Measurements from ENCODE around the gene GLT8D2.

The GLT8D2 gene

DNA sequence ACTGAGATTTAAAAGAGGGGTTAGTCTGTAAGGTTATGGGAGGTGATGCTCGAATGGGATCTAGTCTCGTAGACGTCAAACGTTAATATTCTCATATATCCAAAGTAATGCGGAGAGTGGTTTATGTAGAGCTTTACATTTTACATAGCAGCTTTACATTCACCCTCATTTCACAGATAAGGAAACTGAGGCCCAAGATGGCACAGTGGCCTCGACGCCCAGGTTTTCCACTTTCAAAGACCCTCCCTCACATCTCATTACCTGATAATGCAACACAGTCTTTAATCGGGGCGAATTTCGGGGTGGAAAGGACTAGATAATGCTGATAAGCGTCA is 84.8 kb downstream of the GLT8D2 start:
- H3K79me1 ChIP-seq (ENCODE audit: low read length), result peaks cover 3% of the 10 kb centered on the region
- H3K4me1 ChIP-seq (ENCODE audit: control insufficient read depth, low read depth, low read length), result no peaks in the 10 kb centered on the region
- no peaks in the 10 kb centered on the region for H3K27me3 ChIP-seq (ENCODE audit: insufficient read depth, low read length, poor library complexity)
- peaks cover 51% of the 10 kb centered on the region for H3K79me2 ChIP-seq (ENCODE audit: control insufficient read depth, insufficient read depth, low read length)
- DNase-seq, result no peak
- WGBS (ENCODE audit: extremely low coverage, insufficient coverage, low lambda C conversion rate), result no CpG with 5 or more reads among the region's 11 CpGs
- H2BK5ac ChIP-seq (ENCODE audit: low read length), result no peak overlapping the region
- peak overlapping the region; percentile 28 for H2AK5ac ChIP-seq (ENCODE audit: low read length)
- peak overlapping the region; percentile 90 for H3K18ac ChIP-seq (ENCODE audit: low read length)
- H3K23ac ChIP-seq (ENCODE audit: low read length), result no peak overlapping the region
- peak overlapping the region; percentile 0 for H4K8ac ChIP-seq (ENCODE audit: low read depth, low read length)
- H3K56ac ChIP-seq (ENCODE audit: low read length), result peak overlapping the region; percentile 96
- peak overlapping the region; percentile 33 for H3K4me2 ChIP-seq (ENCODE audit: low read length)
- no peak overlapping the region for H2BK120ac ChIP-seq (ENCODE audit: low read depth, low read length)
- peak overlapping the region; percentile 77 for H3K4me3 ChIP-seq (ENCODE audit: low read length)
- no peak overlapping the region for H3K27ac ChIP-seq (ENCODE audit: low read depth, low read length)
- no peak overlapping the region for H2BK15ac ChIP-seq (replicated peaks; ENCODE audit: low read depth)
- no peaks in the 10 kb centered on the region for H3K36me3 ChIP-seq (ENCODE audit: control insufficient read depth, insufficient read depth, low read length)
- peak overlapping the region; percentile 98 for H3K4ac ChIP-seq (ENCODE audit: low read depth, low read length)
- H3K9ac ChIP-seq (ENCODE audit: low read length), result peak overlapping the region; percentile 94
- no peak overlapping the region for H4K5ac ChIP-seq (ENCODE audit: low read length)

GRCh38 chr12:103964805-103965204 is 85.2 kb downstream of the GLT8D2 start:
- Histone ChIP-seq H3K4ac (ENCODE audit: low read depth, low read length) (no peak overlapping the region), H3K79me1 (ENCODE audit: low read length) (peaks cover 3% of the 10 kb centered on the region)
- no CpG with 5 or more reads among the region's 3 CpGs for WGBS (ENCODE audit: extremely low coverage, insufficient coverage, low lambda C conversion rate)

DNA sequence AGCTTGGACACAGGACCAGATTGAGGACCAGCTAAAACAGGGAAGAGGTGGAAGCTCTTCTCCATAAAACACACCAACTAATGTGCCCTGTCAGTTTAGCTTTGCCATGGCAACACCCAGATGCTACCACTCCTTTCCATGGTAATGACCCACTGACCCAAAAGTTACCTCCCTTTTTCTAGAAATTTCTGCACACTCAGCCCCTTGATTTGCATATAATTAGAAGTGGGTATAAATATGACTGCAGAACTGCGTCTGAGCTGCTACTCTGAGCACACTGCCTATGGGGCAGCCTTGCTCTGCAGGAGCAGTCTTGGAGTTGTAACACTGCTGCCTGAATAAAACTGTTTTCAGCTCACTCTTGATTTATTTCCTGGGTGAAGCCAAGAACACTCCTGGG is 87.5 kb downstream of the GLT8D2 start:
- no peak overlapping the region for H2BK120ac ChIP-seq (ENCODE audit: low read depth, low read length)
- H3K79me1 ChIP-seq (ENCODE audit: low read length), result peaks cover 3% of the 10 kb centered on the region
- no peak overlapping the region for H2BK5ac ChIP-seq (ENCODE audit: low read length)
- H3K79me2 ChIP-seq (ENCODE audit: control insufficient read depth, insufficient read depth, low read length), result peaks cover 25% of the 10 kb centered on the region
- H4K8ac ChIP-seq (ENCODE audit: low read depth, low read length), result no peak overlapping the region
- DNase-seq, result peak; percentile 57
- H4K5ac ChIP-seq (ENCODE audit: low read length), result no peak overlapping the region
- no peak overlapping the region for H3K9ac ChIP-seq (ENCODE audit: low read length)
- H3K27me3 ChIP-seq (ENCODE audit: insufficient read depth, low read length, poor library complexity), result no peaks in the 10 kb centered on the region
- no peak overlapping the region for H3K23ac ChIP-seq (ENCODE audit: low read length)
- no peak overlapping the region for H3K18ac ChIP-seq (ENCODE audit: low read length)
- no peak overlapping the region for H2BK15ac ChIP-seq (replicated peaks; ENCODE audit: low read depth)
- no peak overlapping the region for H3K4me2 ChIP-seq (ENCODE audit: low read length)
- H3K4ac ChIP-seq (ENCODE audit: low read depth, low read length), result no peak overlapping the region
- H3K36me3 ChIP-seq (ENCODE audit: control insufficient read depth, insufficient read depth, low read length), result no peaks in the 10 kb centered on the region
- H3K27ac ChIP-seq (ENCODE audit: low read depth, low read length), result no peak overlapping the region
- no peaks in the 10 kb centered on the region for H3K4me1 ChIP-seq (ENCODE audit: control insufficient read depth, low read depth, low read length)
- H3K4me3 ChIP-seq (ENCODE audit: low read length), result no peak overlapping the region
- H3K56ac ChIP-seq (ENCODE audit: low read length), result no peak overlapping the region
- no peak overlapping the region for H2AK5ac ChIP-seq (ENCODE audit: low read length)
- WGBS (ENCODE audit: extremely low coverage, insufficient coverage, low lambda C conversion rate), result no CpG with 5 or more reads among the region's 1 CpG

More at GRCh38 chr12:103964805-103965204, 85.2 kb downstream of the GLT8D2 start:
- Histone ChIP-seq H3K27me3 (ENCODE audit: insufficient read depth, low read length, poor library complexity) (no peaks in the 10 kb centered on the region), H3K9ac (ENCODE audit: low read length) (peak overlapping the region; percentile 94), H3K18ac (ENCODE audit: low read length) (peak overlapping the region; percentile 90), H3K4me3 (ENCODE audit: low read length) (peak overlapping the region; percentile 77), H2BK120ac (ENCODE audit: low read depth, low read length) (peak overlapping the region; percentile 28), H3K27ac (ENCODE audit: low read depth, low read length) (no peak overlapping the region), H3K79me2 (ENCODE audit: control insufficient read depth, insufficient read depth, low read length) (peaks cover 47% of the 10 kb centered on the region), H2BK15ac (replicated peaks; ENCODE audit: low read depth) (no peak overlapping the region), H4K8ac (ENCODE audit: low read depth, low read length) (peak overlapping the region; percentile 0), H3K56ac (ENCODE audit: low read length) (peak overlapping the region; percentile 96), H3K23ac (ENCODE audit: low read length) (no peak overlapping the region), H3K4me1 (ENCODE audit: control insufficient read depth, low read depth, low read length) (no peaks in the 10 kb centered on the region), H2BK5ac (ENCODE audit: low read length) (no peak overlapping the region), H3K4me2 (ENCODE audit: low read length) (peak overlapping the region; percentile 33), H4K5ac (ENCODE audit: low read length) (peak overlapping the region; percentile 7), H2AK5ac (ENCODE audit: low read length) (peak overlapping the region; percentile 28), H3K36me3 (ENCODE audit: control insufficient read depth, insufficient read depth, low read length) (no peaks in the 10 kb centered on the region)
- DNase-seq, result no peak

- no peak overlapping the region for H4K8ac ChIP-seq (ENCODE audit: low read depth, low read length)
- H3K4me1 ChIP-seq (ENCODE audit: control insufficient read depth, low read depth, low read length), result no peaks in the 10 kb centered on the region
- H3K4ac ChIP-seq (ENCODE audit: low read depth, low read length), result no peak overlapping the region
- no peak overlapping the region for H2BK5ac ChIP-seq (ENCODE audit: low read length)
- H3K9ac ChIP-seq (ENCODE audit: low read length), result no peak overlapping the region
- H3K79me1 ChIP-seq (ENCODE audit: low read length), result peaks cover 3% of the 10 kb centered on the region
- H4K5ac ChIP-seq (ENCODE audit: low read length), result no peak overlapping the region
- no peak overlapping the region for H2BK15ac ChIP-seq (replicated peaks; ENCODE audit: low read depth)
- H3K23ac ChIP-seq (ENCODE audit: low read length), result no peak overlapping the region
- H3K18ac ChIP-seq (ENCODE audit: low read length), result no peak overlapping the region
- no peaks in the 10 kb centered on the region for H3K27me3 ChIP-seq (ENCODE audit: insufficient read depth, low read length, poor library complexity)
- H3K56ac ChIP-seq (ENCODE audit: low read length), result no peak overlapping the region
- H2AK5ac ChIP-seq (ENCODE audit: low read length), result no peak overlapping the region
- peaks cover 21% of the 10 kb centered on the region for H3K79me2 ChIP-seq (ENCODE audit: control insufficient read depth, insufficient read depth, low read length)
- DNase-seq, result peak; percentile 14
- no peak overlapping the region for H3K4me2 ChIP-seq (ENCODE audit: low read length)
- no peak overlapping the region for H2BK120ac ChIP-seq (ENCODE audit: low read depth, low read length)
- H3K27ac ChIP-seq (ENCODE audit: low read depth, low read length), result no peak overlapping the region
- no peak overlapping the region for H3K4me3 ChIP-seq (ENCODE audit: low read length)
- no peaks in the 10 kb centered on the region for H3K36me3 ChIP-seq (ENCODE audit: control insufficient read depth, insufficient read depth, low read length)
- no CpG with 5 or more reads among the region's 7 CpGs for WGBS (ENCODE audit: extremely low coverage, insufficient coverage, low lambda C conversion rate)
Measured at GRCh38 chr12:103960616-103961227, 89.3 kb downstream of the GLT8D2 start.

DNA sequence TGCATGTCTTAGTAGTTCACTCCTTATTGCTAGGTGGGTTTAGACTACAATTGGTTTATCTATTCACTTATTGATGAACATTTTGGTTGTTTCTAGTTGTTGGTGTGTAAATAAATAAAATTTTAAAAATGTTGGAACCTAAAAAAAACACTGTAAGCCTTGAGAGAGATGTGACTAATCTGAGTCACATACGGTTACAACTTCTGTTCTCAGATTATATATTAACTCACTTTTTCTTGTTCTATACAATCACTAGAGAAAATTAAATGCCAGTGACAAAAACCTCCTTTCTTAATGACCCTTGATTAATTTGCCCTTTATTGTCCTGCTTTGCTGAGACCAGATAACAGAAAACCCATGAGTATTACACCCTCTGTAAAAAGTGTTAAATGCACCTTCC is 91.4 kb downstream of the GLT8D2 start:
- H4K5ac ChIP-seq (ENCODE audit: low read length), result no peak overlapping the region
- H2BK5ac ChIP-seq (ENCODE audit: low read length), result no peak overlapping the region
- WGBS (ENCODE audit: extremely low coverage, insufficient coverage, low lambda C conversion rate), result no CpG with 5 or more reads among the region's 1 CpG
- no peaks in the 10 kb centered on the region for H3K36me3 ChIP-seq (ENCODE audit: control insufficient read depth, insufficient read depth, low read length)
- peaks cover 3% of the 10 kb centered on the region for H3K79me1 ChIP-seq (ENCODE audit: low read length)
- no peak overlapping the region for H3K9ac ChIP-seq (ENCODE audit: low read length)
- no peaks in the 10 kb centered on the region for H3K4me1 ChIP-seq (ENCODE audit: control insufficient read depth, low read depth, low read length)
- H3K79me2 ChIP-seq (ENCODE audit: control insufficient read depth, insufficient read depth, low read length), result peaks cover 19% of the 10 kb centered on the region
- no peak overlapping the region for H3K18ac ChIP-seq (ENCODE audit: low read length)
- no peak overlapping the region for H2BK15ac ChIP-seq (replicated peaks; ENCODE audit: low read depth)
- no peak overlapping the region for H3K56ac ChIP-seq (ENCODE audit: low read length)
- H3K4me3 ChIP-seq (ENCODE audit: low read length), result no peak overlapping the region
- no peak overlapping the region for H2BK120ac ChIP-seq (ENCODE audit: low read depth, low read length)
- H3K23ac ChIP-seq (ENCODE audit: low read length), result no peak overlapping the region
- H3K27ac ChIP-seq (ENCODE audit: low read depth, low read length), result no peak overlapping the region
- H3K4me2 ChIP-seq (ENCODE audit: low read length), result no peak overlapping the region
- no peak overlapping the region for H3K4ac ChIP-seq (ENCODE audit: low read depth, low read length)
- H3K27me3 ChIP-seq (ENCODE audit: insufficient read depth, low read length, poor library complexity), result no peaks in the 10 kb centered on the region
- no peak overlapping the region for H2AK5ac ChIP-seq (ENCODE audit: low read length)
- DNase-seq, result no peak
- no peak overlapping the region for H4K8ac ChIP-seq (ENCODE audit: low read depth, low read length)

DNA sequence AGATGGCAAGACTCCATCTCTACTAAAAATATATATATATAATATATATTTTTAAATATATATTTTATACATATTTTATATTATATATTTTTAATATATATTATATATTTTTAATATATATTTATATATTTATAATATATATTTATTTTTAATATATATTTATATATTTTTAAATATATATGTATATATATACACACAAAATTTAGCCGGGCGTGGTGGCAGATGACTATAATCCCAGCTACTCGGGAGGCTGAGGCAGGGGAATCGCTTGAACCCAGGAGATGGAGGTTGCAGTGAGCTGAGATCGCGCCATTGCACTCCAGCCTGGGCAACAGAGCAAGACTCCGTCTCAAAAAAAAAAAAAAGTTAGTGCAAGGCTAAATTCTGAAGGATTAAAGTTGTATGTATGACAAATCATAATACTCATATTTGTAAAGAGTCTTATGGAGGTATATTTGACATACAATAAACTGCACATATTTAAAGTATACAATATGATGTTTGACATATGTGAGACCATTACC is 92.1 kb downstream of the GLT8D2 start:
- H3K4me1 ChIP-seq (ENCODE audit: control insufficient read depth, low read depth, low read length), result no peaks in the 10 kb centered on the region
- H4K5ac ChIP-seq (ENCODE audit: low read length), result no peak overlapping the region
- H3K27ac ChIP-seq (ENCODE audit: low read depth, low read length), result no peak overlapping the region
- H3K9ac ChIP-seq (ENCODE audit: low read length), result peak overlapping the region; percentile 73
- no peak overlapping the region for H3K4ac ChIP-seq (ENCODE audit: low read depth, low read length)
- no CpG with 5 or more reads among the region's 7 CpGs for WGBS (ENCODE audit: extremely low coverage, insufficient coverage, low lambda C conversion rate)
- no peak overlapping the region for H2BK120ac ChIP-seq (ENCODE audit: low read depth, low read length)
- peak overlapping the region; percentile 97 for H3K56ac ChIP-seq (ENCODE audit: low read length)
- no peak overlapping the region for H2AK5ac ChIP-seq (ENCODE audit: low read length)
- no peak overlapping the region for H3K4me3 ChIP-seq (ENCODE audit: low read length)
- no peaks in the 10 kb centered on the region for H3K36me3 ChIP-seq (ENCODE audit: control insufficient read depth, insufficient read depth, low read length)
- H4K8ac ChIP-seq (ENCODE audit: low read depth, low read length), result no peak overlapping the region
- no peak overlapping the region for H3K18ac ChIP-seq (ENCODE audit: low read length)
- H3K23ac ChIP-seq (ENCODE audit: low read length), result no peak overlapping the region
- H2BK15ac ChIP-seq (replicated peaks; ENCODE audit: low read depth), result no peak overlapping the region
- H3K4me2 ChIP-seq (ENCODE audit: low read length), result no peak overlapping the region
- H3K27me3 ChIP-seq (ENCODE audit: insufficient read depth, low read length, poor library complexity), result no peaks in the 10 kb centered on the region
- H2BK5ac ChIP-seq (ENCODE audit: low read length), result no peak overlapping the region
- peaks cover 19% of the 10 kb centered on the region for H3K79me2 ChIP-seq (ENCODE audit: control insufficient read depth, insufficient read depth, low read length)
- no peak for DNase-seq
- H3K79me1 ChIP-seq (ENCODE audit: low read length), result peaks cover 4% of the 10 kb centered on the region
